ENCODE data around the gene AKAP13.

AKAP13 gene

GRCh38 chr15:85497172-85497569 is 116.8 kb downstream of the AKAP13 start:
- no peak overlapping the region for H3K4me3 ChIP-seq (ENCODE audit: low read depth, low read length)
- no peak for DNase-seq (ENCODE audit: low read depth)
- in situ Hi-C loops (cut with HindIII; ENCODE audit: low sequenced_read_pairs): loop anchor here (5.0 kb wide), 1 partner anchor 40 kb away; no protein-coding TSS in a partner anchor
- TF ChIP-seq CTCF (IDR thresholded peaks at IDR 0.05; ENCODE audit: low read depth, low read length, missing control alignments): no peak

- H3K4me3 ChIP-seq (ENCODE audit: low read depth, low read length): no peak overlapping the region
- DNase-seq (ENCODE audit: low read depth): no peak
- in situ Hi-C loops (cut with HindIII; ENCODE audit: low sequenced_read_pairs): loop anchor here (5.0 kb wide), 1 partner anchor 39 kb away; no protein-coding TSS in a partner anchor
- TF ChIP-seq CTCF (IDR thresholded peaks at IDR 0.05; ENCODE audit: low read depth, low read length, missing control alignments): no peak
These were observed 118.1 kb downstream of the AKAP13 start for GRCh38 chr15:85498471-85498870.

- no peak overlapping the region for H3K4me3 ChIP-seq (ENCODE audit: low read depth, low read length)
- TF ChIP-seq CTCF (IDR thresholded peaks at IDR 0.05; ENCODE audit: low read depth, low read length, missing control alignments): no peak
- no peak for DNase-seq (ENCODE audit: low read depth)
- in situ Hi-C loops (cut with HindIII; ENCODE audit: low sequenced_read_pairs): loop anchor here (5.0 kb wide), 1 partner anchor 38 kb away; no protein-coding TSS in a partner anchor
These were observed 119.0 kb downstream of the AKAP13 start for GRCh38 chr15:85499371-85499887.

GRCh38 chr15:85500060-85500708 is 119.8 kb downstream of the AKAP13 start:
- no peak for DNase-seq (ENCODE audit: low read depth)
- H3K4me3 ChIP-seq (ENCODE audit: low read depth, low read length): no peak overlapping the region
- in situ Hi-C loops (cut with HindIII; ENCODE audit: low sequenced_read_pairs): no loop called here
- no peak for TF ChIP-seq CTCF (IDR thresholded peaks at IDR 0.05; ENCODE audit: low read depth, low read length, missing control alignments)

- in situ Hi-C loops (cut with HindIII; ENCODE audit: low sequenced_read_pairs): no loop called here
- DNase-seq (ENCODE audit: low read depth): no peak
- H3K4me3 ChIP-seq (ENCODE audit: low read depth, low read length): no peak overlapping the region
- no peak for TF ChIP-seq CTCF (IDR thresholded peaks at IDR 0.05; ENCODE audit: low read depth, low read length, missing control alignments)
These were observed 120.3 kb downstream of the AKAP13 start for GRCh38 chr15:85500729-85501128.

GRCh38 chr15:85501574-85501973 is 121.2 kb downstream of the AKAP13 start:
- DNase-seq (ENCODE audit: low read depth): no peak
- in situ Hi-C loops (cut with HindIII; ENCODE audit: low sequenced_read_pairs): no loop called here
- no peak overlapping the region for H3K4me3 ChIP-seq (ENCODE audit: low read depth, low read length)
- no peak for TF ChIP-seq CTCF (IDR thresholded peaks at IDR 0.05; ENCODE audit: low read depth, low read length, missing control alignments)
